Activated CD4-positive, alpha-beta T cell treated with anti-CD3 and anti-CD28 coated beads, Interleukin-2, amount 10 ng/mL, durations not matched to agents 24 days and 14 days (primary cell): ENCODE results near the gene LRRK1. TPM values are rescaled to one million over a fixed set of nuclear protein-coding genes. Genes with fewer than 3 reads are reported as not detected.
A peak's percentile ranks its signal among the peaks of the same experiment; 100 is the strongest.

Experiments
- DNase-seq: peaks from one replicate; pipeline ENCODE4 v3.0.0; 2022
- H3K27ac Mint-ChIP-seq: one replicate; pipeline ENCODE4 v1.8.0; 2022; ENCODE audit warnings: mild to moderate bottlenecking, mixed read lengths
- H3K27me3 Mint-ChIP-seq: one replicate; pipeline ENCODE4 v1.8.0; 2022; ENCODE audit warnings: mixed read lengths
- H3K36me3 Mint-ChIP-seq: one replicate; pipeline ENCODE4 v1.8.0; 2022; ENCODE audit warnings: low read depth, mild to moderate bottlenecking, mixed read lengths
- H3K4me1 Mint-ChIP-seq: one replicate; pipeline ENCODE4 v1.8.0; 2021; ENCODE audit warnings: mixed read lengths
- H3K4me3 Mint-ChIP-seq: one replicate; pipeline ENCODE4 v1.8.0; 2022; ENCODE audit warnings: mild to moderate bottlenecking, moderate library complexity, mixed read lengths
- H3K9me3 Mint-ChIP-seq: one replicate; pipeline ENCODE4 v1.8.0; 2021; ENCODE audit warnings: mixed read lengths
- intact Hi-C: fragments of 100-400 bp; cut with micrococcal nuclease; formaldehyde crosslinking; loops from one replicate; pipeline ENCODE4 v1.15.1; 2023
- total RNA-seq: library from RNA; stranded (reverse); gene quantifications from 2 replicates; pipeline ENCODE4 v1.2.3, GENCODE V29; 2022

Gene LRRK1
- total RNA-seq, 1 donor from 2014 or later, result 2.1 TPM

GRCh38 chr15:100909989-100910955, 8.9 kb upstream of the LRRK1 start:
- no peak for DNase-seq
- intact Hi-C loops, result no loop called here
- H3K36me3 Mint-ChIP-seq, result no peaks in the 10 kb centered on the region
- H3K27me3 Mint-ChIP-seq, result peaks cover 32% of the 10 kb centered on the region
- H3K27ac Mint-ChIP-seq, result no peak overlapping the region
- no peaks in the 10 kb centered on the region for H3K9me3 Mint-ChIP-seq
- no peaks in the 10 kb centered on the region for H3K4me1 Mint-ChIP-seq
- no peak overlapping the region for H3K4me3 Mint-ChIP-seq

DNA sequence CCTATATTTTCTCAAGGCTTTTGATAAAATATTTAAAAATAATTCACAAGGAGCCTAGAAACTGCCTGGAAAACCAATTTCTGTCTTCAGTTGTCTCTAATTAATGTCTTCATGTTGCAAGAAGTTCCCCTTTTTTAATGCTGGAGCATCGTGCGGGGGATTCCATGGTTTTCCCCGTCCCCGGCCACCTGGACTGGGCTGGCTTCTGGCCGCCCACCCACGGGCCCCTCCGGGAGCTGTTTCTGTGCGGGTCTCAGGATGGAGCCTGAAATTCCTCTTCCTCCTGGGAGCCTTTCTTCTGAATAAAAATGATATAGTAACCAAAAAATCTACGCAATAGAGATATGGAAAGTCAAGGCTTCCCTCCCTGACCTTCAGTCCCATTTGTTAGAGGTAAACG, 8.1 kb upstream of the LRRK1 start:
- H3K36me3 Mint-ChIP-seq, result no peaks in the 10 kb centered on the region
- H3K4me1 Mint-ChIP-seq, result no peaks in the 10 kb centered on the region
- intact Hi-C loops, result no loop called here
- no peak overlapping the region for H3K4me3 Mint-ChIP-seq
- H3K9me3 Mint-ChIP-seq, result no peaks in the 10 kb centered on the region
- H3K27ac Mint-ChIP-seq, result no peak overlapping the region
- H3K27me3 Mint-ChIP-seq, result peaks cover 35% of the 10 kb centered on the region
- no peak for DNase-seq

- Mint-ChIP-seq H3K4me3 (no peak overlapping the region), H3K4me1 (peaks cover 8% of the 10 kb centered on the region), H3K27me3 (peaks cover 47% of the 10 kb centered on the region), H3K9me3 (no peaks in the 10 kb centered on the region), H3K36me3 (no peaks in the 10 kb centered on the region), H3K27ac (no peak overlapping the region)
- DNase-seq, result no peak
- intact Hi-C loops, result no loop called here
Measured at GRCh38 chr15:100913961-100914360, 5.2 kb upstream of the LRRK1 start.

GRCh38 chr15:100914876-100915275, 4.3 kb upstream of the LRRK1 start:
- no peak overlapping the region for H3K27ac Mint-ChIP-seq
- intact Hi-C loops, result loop anchor here (5.0 kb wide), 2 partner anchors 288 to 342 kb away; no protein-coding TSS in a partner anchor
- H3K36me3 Mint-ChIP-seq, result no peaks in the 10 kb centered on the region
- H3K9me3 Mint-ChIP-seq, result no peaks in the 10 kb centered on the region
- peaks cover 9% of the 10 kb centered on the region for H3K4me1 Mint-ChIP-seq
- peaks cover 49% of the 10 kb centered on the region for H3K27me3 Mint-ChIP-seq
- no peak overlapping the region for H3K4me3 Mint-ChIP-seq
- DNase-seq, result no peak

- H3K27me3 Mint-ChIP-seq, result peaks cover 68% of the 10 kb centered on the region
- H3K9me3 Mint-ChIP-seq, result no peaks in the 10 kb centered on the region
- intact Hi-C loops, result loop anchor here (1.0 to 5.0 kb wide), 3 partner anchors 89 to 339 kb away; no protein-coding TSS in a partner anchor
- H3K4me1 Mint-ChIP-seq, result peaks cover 20% of the 10 kb centered on the region
- H3K36me3 Mint-ChIP-seq, result no peaks in the 10 kb centered on the region
- no peak overlapping the region for H3K27ac Mint-ChIP-seq
- H3K4me3 Mint-ChIP-seq, result peak overlapping the region; percentile 77
- peak; percentile 92 for DNase-seq
Measured at GRCh38 chr15:100918034-100918689, 995 bp upstream of the LRRK1 start.

GRCh38 chr15:100919481-100920405, 586 bp downstream of the LRRK1 start:
- Mint-ChIP-seq H3K9me3 (no peaks in the 10 kb centered on the region), H3K27ac (no peak overlapping the region), H3K36me3 (no peaks in the 10 kb centered on the region), H3K4me1 (peaks cover 20% of the 10 kb centered on the region), H3K27me3 (peaks cover 63% of the 10 kb centered on the region), H3K4me3 (peak overlapping the region; percentile 73)
- peak; percentile 73 for DNase-seq
- intact Hi-C loops, result loop anchor here (5.0 kb wide), 2 partner anchors 292 to 338 kb away; no protein-coding TSS in a partner anchor

GRCh38 chr15:100920516-100921135, 1.5 kb downstream of the LRRK1 start:
- intact Hi-C loops, result no loop called here
- Mint-ChIP-seq H3K36me3 (no peaks in the 10 kb centered on the region), H3K27ac (no peak overlapping the region), H3K27me3 (peaks cover 60% of the 10 kb centered on the region), H3K4me1 (peaks cover 20% of the 10 kb centered on the region), H3K4me3 (peak overlapping the region; percentile 73), H3K9me3 (no peaks in the 10 kb centered on the region)
- DNase-seq, result no peak

- Mint-ChIP-seq H3K9me3 (no peaks in the 10 kb centered on the region), H3K36me3 (no peaks in the 10 kb centered on the region), H3K4me3 (peak overlapping the region; percentile 13), H3K4me1 (peaks cover 20% of the 10 kb centered on the region), H3K27ac (no peak overlapping the region), H3K27me3 (peaks cover 48% of the 10 kb centered on the region)
- intact Hi-C loops, result no loop called here
- DNase-seq, result no peak
Measured at GRCh38 chr15:100922192-100923040, 3.3 kb downstream of the LRRK1 start.

DNA sequence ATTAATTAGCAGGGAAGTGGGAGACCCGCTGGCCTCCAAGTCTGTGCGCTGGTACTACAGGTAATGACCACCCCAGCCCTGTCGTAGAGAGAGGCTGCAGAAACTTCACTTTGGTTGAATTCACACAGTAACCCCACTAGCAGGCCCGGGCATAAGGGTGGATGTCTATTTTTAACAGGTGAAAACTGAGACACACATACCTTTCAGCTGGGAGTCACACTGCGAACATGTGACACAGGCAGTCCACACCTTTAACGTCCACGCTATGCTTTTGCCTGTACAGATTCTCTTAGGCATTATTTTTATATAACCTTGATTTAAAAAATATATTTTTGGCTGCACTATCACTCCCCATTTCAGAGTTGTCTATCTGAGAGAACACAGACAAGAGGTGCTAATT, 3.9 kb downstream of the LRRK1 start:
- DNase-seq, result no peak
- Mint-ChIP-seq H3K9me3 (no peaks in the 10 kb centered on the region), H3K27me3 (peaks cover 45% of the 10 kb centered on the region), H3K4me3 (no peak overlapping the region), H3K4me1 (peaks cover 19% of the 10 kb centered on the region), H3K36me3 (no peaks in the 10 kb centered on the region), H3K27ac (no peak overlapping the region)
- intact Hi-C loops, result no loop called here

DNA sequence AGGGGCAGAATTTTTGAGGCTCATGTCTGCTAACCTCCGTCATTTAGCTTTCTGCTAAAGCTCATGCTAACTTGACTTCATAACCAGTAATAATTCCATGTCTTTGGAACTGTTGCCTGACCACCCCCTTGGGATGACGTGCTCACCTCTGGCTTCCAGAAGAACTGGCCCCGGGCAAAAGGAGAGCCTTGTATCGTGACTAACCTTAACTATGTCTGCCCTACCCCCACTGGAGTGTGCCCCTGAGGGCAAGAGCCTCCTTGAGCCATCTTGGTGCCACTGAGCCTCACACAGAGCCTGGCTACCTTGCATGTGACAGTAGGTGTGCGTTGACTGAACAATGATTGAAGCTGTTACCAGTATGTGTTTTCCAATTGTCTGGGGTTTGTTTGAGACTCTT, 4.7 kb downstream of the LRRK1 start:
- H3K27ac Mint-ChIP-seq, result no peak overlapping the region
- intact Hi-C loops, result no loop called here

GRCh38 chr15:100924436-100924835, 5.3 kb downstream of the LRRK1 start:
- Mint-ChIP-seq H3K27me3 (peaks cover 37% of the 10 kb centered on the region), H3K27ac (no peak overlapping the region), H3K36me3 (no peaks in the 10 kb centered on the region), H3K4me1 (peaks cover 12% of the 10 kb centered on the region), H3K4me3 (no peak overlapping the region), H3K9me3 (no peaks in the 10 kb centered on the region)
- intact Hi-C loops, result no loop called here
- DNase-seq, result no peak

More for the DNA sequence above, 4.7 kb downstream of the LRRK1 start:
- Mint-ChIP-seq H3K9me3 (no peaks in the 10 kb centered on the region), H3K4me3 (no peak overlapping the region), H3K36me3 (no peaks in the 10 kb centered on the region), H3K27me3 (peaks cover 37% of the 10 kb centered on the region), H3K4me1 (peaks cover 12% of the 10 kb centered on the region)
- DNase-seq, result no peak

- Mint-ChIP-seq H3K4me3 (no peak overlapping the region), H3K27me3 (peaks cover 30% of the 10 kb centered on the region), H3K36me3 (no peaks in the 10 kb centered on the region), H3K4me1 (peaks cover 10% of the 10 kb centered on the region), H3K27ac (no peak overlapping the region), H3K9me3 (no peaks in the 10 kb centered on the region)
- DNase-seq, result no peak
- intact Hi-C loops, result no loop called here
Measured at GRCh38 chr15:100925480-100925879, 6.3 kb downstream of the LRRK1 start.
